Mucosa of stomach (tissue), 1 donor: Measurements from ENCODE around the gene TMEM115.
"Not testable (repeated sequence)": the region's sequence is repeated elsewhere in the genome, so short reads cannot be mapped to it uniquely, and the experiment has no call there.

Source experiments
- H3K27me3 ChIP-seq: one replicate; pipeline ENCODE4 v1.7.0; 2013; ENCODE audit warnings: mild to moderate bottlenecking, low read length; ENCODE audit not compliant: control insufficient read depth, insufficient read depth
- H3K36me3 ChIP-seq: one replicate; pipeline ENCODE4 v1.7.0; 2013; ENCODE audit warnings: low read length; ENCODE audit not compliant: control insufficient read depth, insufficient read depth
- H3K4me1 ChIP-seq: one replicate; pipeline ENCODE4 v1.7.0; 2013; ENCODE audit warnings: mild to moderate bottlenecking, low read length; ENCODE audit not compliant: control insufficient read depth, insufficient read depth
- H3K4me3 ChIP-seq: one replicate; pipeline ENCODE4 v1.7.0; 2013; ENCODE audit warnings: low read length
- H3K9ac ChIP-seq: one replicate; pipeline ENCODE4 v1.7.0; 2013; ENCODE audit warnings: mild to moderate bottlenecking, low read length, moderate library complexity
- H3K9me3 ChIP-seq: one replicate; pipeline ENCODE4 v1.7.0; 2013; ENCODE audit warnings: mild to moderate bottlenecking, low read length, moderate library complexity; ENCODE audit not compliant: control insufficient read depth
- donor health status: Pancreatic carcinoma.

The TMEM115 gene

DNA sequence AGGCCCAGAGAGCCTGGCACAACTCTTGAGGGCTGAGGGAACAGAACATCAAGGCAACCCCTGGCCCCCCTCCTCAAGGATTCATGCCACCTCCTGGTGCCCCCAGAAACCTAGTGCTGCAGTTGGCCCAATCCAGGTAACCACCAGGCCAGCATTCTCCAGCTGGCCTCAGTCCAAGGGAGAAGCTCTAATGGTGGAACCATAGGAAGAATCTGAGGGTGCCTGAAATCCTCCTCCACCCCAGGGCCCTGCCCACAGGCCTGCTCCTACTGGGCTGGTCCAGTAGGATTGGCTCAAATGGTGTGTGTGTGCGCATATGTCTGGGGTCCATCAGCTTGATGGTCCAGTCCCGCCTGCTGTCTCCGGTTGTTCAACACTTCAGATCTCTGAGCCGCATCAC lies 44.5 kb downstream of the TMEM115 start:
- Histone ChIP-seq H3K9me3 (no peaks in the 10 kb centered on the region), H3K36me3 (peaks cover 14% of the 10 kb centered on the region), H3K9ac (no peak overlapping the region), H3K4me3 (no peak overlapping the region), H3K27me3 (no peaks in the 10 kb centered on the region), H3K4me1 (peaks cover 63% of the 10 kb centered on the region)

DNA sequence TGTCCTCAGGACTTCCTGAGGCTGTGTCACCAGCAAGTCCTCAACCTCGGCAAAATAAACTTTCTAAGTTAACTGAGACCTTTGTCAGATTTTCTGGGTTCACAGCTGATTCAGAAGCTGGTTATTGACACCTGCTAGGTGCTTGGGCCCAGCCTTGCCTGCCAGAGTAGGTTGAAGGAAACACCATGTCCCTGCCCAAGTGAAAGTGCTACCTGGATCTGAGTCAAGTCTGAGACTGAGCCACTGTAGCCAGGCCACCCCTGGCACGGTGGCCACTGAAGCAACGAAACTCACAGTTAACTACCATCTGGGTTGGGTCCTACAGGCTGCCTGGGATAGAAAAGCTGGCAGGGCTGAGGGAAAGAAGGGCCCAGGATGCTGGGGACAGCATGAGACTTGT lies 45.0 kb downstream of the TMEM115 start:
- peaks cover 14% of the 10 kb centered on the region for H3K36me3 ChIP-seq
- H3K4me1 ChIP-seq: peaks cover 62% of the 10 kb centered on the region
- H3K9me3 ChIP-seq: no peaks in the 10 kb centered on the region
- no peaks in the 10 kb centered on the region for H3K27me3 ChIP-seq
- H3K4me3 ChIP-seq: no peak overlapping the region
- no peak overlapping the region for H3K9ac ChIP-seq

GRCh38 chr3:50312041-50312440 lies 47.3 kb downstream of the TMEM115 start:
- not testable (repeated sequence) for H3K9ac ChIP-seq, H3K36me3 ChIP-seq, H3K27me3 ChIP-seq, H3K9me3 ChIP-seq, H3K4me3 ChIP-seq
- H3K4me1 ChIP-seq: peaks cover 39% of the 10 kb centered on the region
